ENCODE measurements around the gene ASTE1. TPM values are rescaled to one million over a fixed set of nuclear protein-coding genes. Genes with fewer than 3 reads are reported as not detected.
A peak's percentile ranks its signal among the peaks of the same experiment; 100 is the strongest.
"Not testable (repeated sequence)": the region's sequence is repeated elsewhere in the genome, so short reads cannot be mapped to it uniquely, and the experiment has no call there.

The ASTE1 gene
- total RNA-seq, 1 donor from 2014 or later, result 3.0 TPM

GRCh38 chr3:131025539-131025938, 1.1 kb downstream of the ASTE1 start:
- intact Hi-C loops (cut with micrococcal nuclease), result no loop called here

GRCh38 chr3:131020122-131020693, 6.4 kb downstream of the ASTE1 start:
- DNase-seq (no peak), ATAC-seq (no peak)
- intact Hi-C loops (cut with micrococcal nuclease), result no loop called here

More at GRCh38 chr3:131025539-131025938, 1.1 kb downstream of the ASTE1 start:
- DNase-seq (no peak), ATAC-seq (no peak)

GRCh38 chr3:131018970-131019369, 7.7 kb downstream of the ASTE1 start:
- intact Hi-C loops (cut with micrococcal nuclease), result no loop called here

DNA sequence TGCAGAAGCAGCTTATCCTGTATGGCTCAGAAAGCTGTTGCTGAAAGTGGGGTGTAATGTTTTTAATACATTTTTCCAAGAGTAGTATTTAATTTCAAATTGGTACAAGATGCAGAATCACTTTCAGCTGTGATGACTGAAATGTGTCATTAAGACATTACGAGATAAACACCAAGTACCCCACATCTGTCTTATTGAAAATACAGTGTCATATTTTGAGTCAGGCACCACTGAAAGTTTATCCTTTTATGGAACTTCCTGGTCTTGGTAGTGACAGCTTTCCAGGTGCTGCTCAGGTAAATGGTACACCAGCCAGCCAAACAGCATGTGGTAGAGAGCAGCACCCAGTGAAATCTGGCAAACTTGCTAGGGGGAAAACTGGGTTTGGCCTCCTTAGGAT, 16.9 kb downstream of the ASTE1 start:
- DNase-seq, result no peak
- intact Hi-C loops (cut with micrococcal nuclease), result no loop called here

More at GRCh38 chr3:131018970-131019369, 7.7 kb downstream of the ASTE1 start:
- ATAC-seq (no peak), DNase-seq (no peak)

GRCh38 chr3:131008326-131008725, 18.3 kb downstream of the ASTE1 start:
- intact Hi-C loops (cut with micrococcal nuclease), result no loop called here
- no peak for ATAC-seq
- DNase-seq, result no peak

More for the DNA sequence above, 16.9 kb downstream of the ASTE1 start:
- ATAC-seq, result no peak

GRCh38 chr3:131007782-131008181, 18.8 kb downstream of the ASTE1 start:
- ATAC-seq (no peak), DNase-seq (no peak)
- intact Hi-C loops (cut with micrococcal nuclease), result no loop called here

GRCh38 chr3:131007256-131007655, 19.4 kb downstream of the ASTE1 start:
- no peak for DNase-seq
- no peak for ATAC-seq
- intact Hi-C loops (cut with micrococcal nuclease), result no loop called here

- no peak for DNase-seq
- intact Hi-C loops (cut with micrococcal nuclease), result no loop called here
- ATAC-seq, result no peak
These were observed 22.0 kb downstream of the ASTE1 start for GRCh38 chr3:131004603-131005002.

GRCh38 chr3:131001071-131001470, 25.6 kb downstream of the ASTE1 start:
- no peak for DNase-seq
- intact Hi-C loops (cut with micrococcal nuclease), result no loop called here
- ATAC-seq, result no peak

- intact Hi-C loops (cut with micrococcal nuclease), result no loop called here
- ATAC-seq (no peak), DNase-seq (no peak)
These were observed 29.3 kb downstream of the ASTE1 start for GRCh38 chr3:130997289-130997688.

DNA sequence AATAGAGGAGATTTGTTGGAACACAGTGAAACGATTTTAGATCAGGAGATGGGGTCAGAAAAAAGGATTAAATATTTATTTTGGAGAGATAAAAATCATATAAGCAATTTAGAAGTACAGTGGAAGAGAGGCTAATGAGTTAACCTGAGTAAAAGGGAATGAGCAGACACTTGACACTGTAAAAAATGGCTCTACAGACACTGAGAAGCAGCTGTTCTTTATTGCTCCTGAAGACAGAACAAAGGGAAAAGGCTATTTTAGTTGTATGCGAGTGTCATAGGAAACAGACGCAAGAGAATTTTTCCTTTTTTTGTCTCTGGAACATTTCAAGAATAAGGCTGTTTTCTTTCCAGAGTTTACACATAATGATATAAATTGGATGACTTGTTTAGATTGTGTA, 34.3 kb downstream of the ASTE1 start:
- intact Hi-C loops (cut with micrococcal nuclease), result no loop called here
- DNase-seq, result no peak
- ATAC-seq, result no peak

DNA sequence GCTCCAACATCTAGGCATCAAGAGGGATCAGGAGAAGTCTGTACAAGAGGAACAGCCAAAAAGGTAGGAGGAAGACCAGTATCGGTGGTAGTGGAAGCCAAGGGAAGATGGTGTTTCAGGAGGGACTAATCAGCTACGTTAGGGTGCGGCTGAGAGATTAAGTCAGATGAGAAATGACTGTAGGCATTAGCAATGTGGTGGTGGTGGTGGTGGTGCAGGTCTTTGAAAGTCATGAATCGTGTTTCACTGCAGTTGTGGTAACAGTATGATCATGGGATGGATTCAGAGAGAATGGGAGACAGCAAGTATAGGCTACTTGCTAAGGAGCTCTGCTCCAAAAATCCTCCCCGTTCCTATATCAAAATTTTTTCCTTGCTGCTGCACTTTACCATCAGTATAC, 35.5 kb downstream of the ASTE1 start:
- DNase-seq (no peak), ATAC-seq (no peak)
- intact Hi-C loops (cut with micrococcal nuclease), result no loop called here

DNA sequence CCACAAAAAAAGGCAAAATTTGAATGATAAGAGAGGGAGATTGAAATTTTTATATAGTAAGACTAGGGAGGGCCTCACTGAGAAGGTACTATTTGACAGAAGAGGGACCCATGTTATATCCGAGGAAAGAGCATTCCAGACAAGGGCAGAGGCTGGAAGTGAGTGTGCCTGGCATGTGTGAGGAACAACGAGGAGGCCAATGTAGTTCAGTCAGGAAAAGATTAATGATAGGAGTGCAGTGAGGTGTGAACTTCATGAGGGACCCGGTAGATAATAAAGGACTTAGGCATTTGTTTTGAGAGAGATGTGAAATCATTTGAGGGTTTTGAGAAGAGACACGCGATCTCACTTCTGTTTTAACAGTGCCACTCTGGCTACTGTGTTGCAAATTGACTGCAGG, 36.3 kb downstream of the ASTE1 start:
- intact Hi-C loops (cut with micrococcal nuclease), result no loop called here
- ATAC-seq (no peak), DNase-seq (no peak)

GRCh38 chr3:130981469-130981868, 45.2 kb downstream of the ASTE1 start:
- no peak for ATAC-seq

DNA sequence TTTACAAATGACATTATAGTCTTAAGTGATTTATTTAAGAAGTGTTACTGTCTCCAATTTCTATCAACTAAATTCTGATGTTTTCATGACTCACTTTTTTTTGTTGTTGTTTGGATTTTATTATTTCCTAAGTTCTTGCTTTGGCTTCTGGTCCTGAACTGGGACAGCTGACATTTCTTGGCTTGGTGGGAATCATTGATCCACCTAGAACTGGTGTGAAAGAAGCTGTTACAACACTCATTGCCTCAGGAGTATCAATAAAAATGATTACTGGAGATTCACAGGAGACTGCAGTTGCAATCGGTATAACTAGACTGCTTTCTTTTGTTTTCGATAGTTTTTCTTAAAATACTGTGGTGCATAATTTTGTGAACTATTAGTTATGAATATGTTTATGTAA, 47.5 kb downstream of the ASTE1 start:
- intact Hi-C loops (cut with micrococcal nuclease), result no loop called here
- no peak for DNase-seq
- no peak for ATAC-seq

More at GRCh38 chr3:130981469-130981868, 45.2 kb downstream of the ASTE1 start:
- no peak for DNase-seq
- intact Hi-C loops (cut with micrococcal nuclease), result no loop called here

DNA sequence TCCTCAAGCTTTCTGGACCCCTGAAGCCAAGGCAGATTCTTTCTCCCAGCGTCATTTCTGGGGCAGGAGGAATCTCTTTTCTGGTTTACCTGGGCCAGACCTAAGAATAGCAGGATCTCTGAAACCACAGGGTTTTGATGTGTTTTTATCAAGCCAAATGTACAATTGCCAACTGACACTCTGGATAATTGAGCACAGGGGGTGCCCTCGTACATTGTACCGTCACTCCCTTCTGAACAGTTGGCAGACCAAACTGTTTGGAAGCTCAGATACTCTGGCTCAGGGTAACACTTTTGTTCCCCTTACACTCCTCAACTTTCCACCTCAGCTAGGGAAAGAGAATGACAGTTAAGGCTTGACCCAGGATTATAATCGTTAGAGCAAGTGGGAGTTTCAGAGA, 49.9 kb downstream of the ASTE1 start:
- no peak for DNase-seq
- intact Hi-C loops (cut with micrococcal nuclease), result no loop called here
- ATAC-seq, result peak; percentile 90

DNA sequence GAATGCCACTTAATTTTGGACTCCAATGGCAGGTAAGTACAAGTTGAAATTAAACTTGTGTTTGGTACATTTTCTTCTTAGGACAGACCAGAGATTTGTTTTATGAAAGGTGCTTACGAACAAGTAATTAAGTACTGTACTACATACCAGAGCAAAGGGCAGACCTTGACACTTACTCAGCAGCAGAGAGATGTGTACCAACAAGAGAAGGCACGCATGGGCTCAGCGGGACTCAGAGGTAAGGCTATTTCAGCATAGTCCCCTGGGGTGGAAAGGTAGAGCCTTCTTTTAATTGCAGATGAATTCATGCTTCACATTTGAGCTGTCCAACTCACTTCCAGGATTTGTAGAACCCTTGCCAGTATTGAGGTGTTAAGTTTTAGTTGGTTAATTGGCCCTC, 51.4 kb downstream of the ASTE1 start:
- peak; percentile 49 for ATAC-seq
- DNase-seq, result no peak
- intact Hi-C loops (cut with micrococcal nuclease), result no loop called here

GRCh38 chr3:130974201-130974600, 52.4 kb downstream of the ASTE1 start:
- no peak for DNase-seq
- no peak for ATAC-seq
- intact Hi-C loops (cut with micrococcal nuclease), result no loop called here

- DNase-seq (no peak), ATAC-seq (no peak)
- intact Hi-C loops (cut with micrococcal nuclease), result no loop called here
These were observed 53.2 kb downstream of the ASTE1 start for GRCh38 chr3:130973406-130973805.

GRCh38 chr3:130972592-130972991, 54.0 kb downstream of the ASTE1 start:
- DNase-seq; ATAC-seq; intact Hi-C loops (cut with micrococcal nuclease): not testable (repeated sequence)

- intact Hi-C loops (cut with micrococcal nuclease), result no loop called here
- DNase-seq, result no peak
- ATAC-seq, result no peak
These were observed 55.4 kb downstream of the ASTE1 start for GRCh38 chr3:130971208-130971607.

- DNase-seq, result no peak
- intact Hi-C loops (cut with micrococcal nuclease), result no loop called here
- ATAC-seq, result no peak
These were observed 57.0 kb downstream of the ASTE1 start for GRCh38 chr3:130969621-130970020.
